ENCODE results near the gene ZBTB16. TPM values are rescaled to one million over a fixed set of nuclear protein-coding genes. Genes with fewer than 3 reads are reported as not detected.

ZBTB16 gene
- total RNA-seq, 1 donor from 2014 or later, result 64.5 TPM

DNA sequence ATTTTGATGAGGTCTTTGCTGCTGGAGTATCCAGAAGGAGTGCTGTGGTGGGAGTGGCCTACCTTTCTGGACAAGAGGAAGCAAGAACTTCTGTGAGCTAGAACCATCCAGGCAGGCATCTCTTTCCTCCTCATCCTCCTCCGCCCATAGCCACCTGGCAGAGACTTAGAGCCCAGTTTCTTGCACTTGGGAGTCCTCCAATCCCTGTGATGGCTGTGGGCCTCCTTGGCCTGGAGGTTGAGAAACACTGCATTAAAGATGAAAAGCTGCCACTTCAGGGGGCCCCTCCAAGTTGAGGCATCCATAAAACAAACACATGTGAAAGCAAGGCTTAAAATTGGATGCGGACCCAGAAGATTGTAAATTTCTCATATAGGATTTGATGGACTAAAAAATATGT lies 110.3 kb downstream of the ZBTB16 start:
- intact Hi-C loops (cut with micrococcal nuclease), result loop anchor here (10.0 kb wide), 2 partner anchors 85 to 95 kb away; no protein-coding TSS in a partner anchor

GRCh38 chr11:114170226-114170625 lies 110.7 kb downstream of the ZBTB16 start:
- TF ChIP-seq, protein P1, sequence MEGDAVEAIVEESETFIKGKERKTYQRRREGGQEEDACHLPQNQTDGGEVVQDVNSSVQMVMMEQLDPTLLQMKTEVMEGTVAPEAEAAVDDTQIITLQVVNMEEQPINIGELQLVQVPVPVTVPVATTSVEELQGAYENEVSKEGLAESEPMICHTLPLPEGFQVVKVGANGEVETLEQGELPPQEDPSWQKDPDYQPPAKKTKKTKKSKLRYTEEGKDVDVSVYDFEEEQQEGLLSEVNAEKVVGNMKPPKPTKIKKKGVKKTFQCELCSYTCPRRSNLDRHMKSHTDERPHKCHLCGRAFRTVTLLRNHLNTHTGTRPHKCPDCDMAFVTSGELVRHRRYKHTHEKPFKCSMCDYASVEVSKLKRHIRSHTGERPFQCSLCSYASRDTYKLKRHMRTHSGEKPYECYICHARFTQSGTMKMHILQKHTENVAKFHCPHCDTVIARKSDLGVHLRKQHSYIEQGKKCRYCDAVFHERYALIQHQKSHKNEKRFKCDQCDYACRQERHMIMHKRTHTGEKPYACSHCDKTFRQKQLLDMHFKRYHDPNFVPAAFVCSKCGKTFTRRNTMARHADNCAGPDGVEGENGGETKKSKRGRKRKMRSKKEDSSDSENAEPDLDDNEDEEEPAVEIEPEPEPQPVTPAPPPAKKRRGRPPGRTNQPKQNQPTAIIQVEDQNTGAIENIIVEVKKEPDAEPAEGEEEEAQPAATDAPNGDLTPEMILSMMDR (IDR thresholded peaks at IDR 0.05; ENCODE audit: borderline replicate concordance), result no peak
- Histone ChIP-seq H3K27me3 (ENCODE audit: low read depth) (no peaks in the 10 kb centered on the region), H3K9me3 (replicated peaks) (no peaks in the 10 kb centered on the region), H3K36me3 (no peaks in the 10 kb centered on the region), H3K4me3 (no peak overlapping the region), H3K27ac (replicated peaks) (peak overlapping the region; percentile 100), H3K4me1 (peaks cover 100% of the 10 kb centered on the region)
- DNase-seq, result no peak
- intact Hi-C loops (cut with micrococcal nuclease), result loop anchor here (10.0 kb wide), 2 partner anchors 85 to 95 kb away; no protein-coding TSS in a partner anchor

More for the DNA sequence above, 110.3 kb downstream of the ZBTB16 start:
- H3K4me1 ChIP-seq, result peaks cover 100% of the 10 kb centered on the region
- H3K9me3 ChIP-seq (replicated peaks), result no peaks in the 10 kb centered on the region
- H3K4me3 ChIP-seq, result no peak overlapping the region
- H3K27ac ChIP-seq (replicated peaks), result peak overlapping the region; percentile 100
- no peaks in the 10 kb centered on the region for H3K27me3 ChIP-seq (ENCODE audit: low read depth)
- no peak for DNase-seq
- TF ChIP-seq, protein P1 (IDR thresholded peaks at IDR 0.05; ENCODE audit: borderline replicate concordance), result no peak
- no peaks in the 10 kb centered on the region for H3K36me3 ChIP-seq

- Histone ChIP-seq H3K4me3 (peak overlapping the region; percentile 38), H3K36me3 (no peaks in the 10 kb centered on the region), H3K9me3 (replicated peaks) (no peaks in the 10 kb centered on the region), H3K27me3 (ENCODE audit: low read depth) (no peaks in the 10 kb centered on the region), H3K4me1 (peaks cover 100% of the 10 kb centered on the region), H3K27ac (replicated peaks) (peak overlapping the region; percentile 100)
- DNase-seq, result peak; percentile 96
- TF ChIP-seq, protein P1 (IDR thresholded peaks at IDR 0.05; ENCODE audit: borderline replicate concordance), result no peak
- intact Hi-C loops (cut with micrococcal nuclease), result loop anchor here (10.0 kb wide), 2 partner anchors 83 to 97 kb away; no protein-coding TSS in a partner anchor
These were observed 111.9 kb downstream of the ZBTB16 start for GRCh38 chr11:114171257-114172054.

GRCh38 chr11:114172055-114172861 lies 112.7 kb downstream of the ZBTB16 start:
- Histone ChIP-seq H3K4me3 (peak overlapping the region; percentile 38), H3K4me1 (peaks cover 100% of the 10 kb centered on the region), H3K27ac (replicated peaks) (peak overlapping the region; percentile 100), H3K27me3 (ENCODE audit: low read depth) (no peaks in the 10 kb centered on the region), H3K9me3 (replicated peaks) (no peaks in the 10 kb centered on the region), H3K36me3 (no peaks in the 10 kb centered on the region)
- TF ChIP-seq, protein P1 (IDR thresholded peaks at IDR 0.05; ENCODE audit: borderline replicate concordance), result no peak
- intact Hi-C loops (cut with micrococcal nuclease), result loop anchor here (10.0 kb wide), 2 partner anchors 83 to 97 kb away; no protein-coding TSS in a partner anchor
- DNase-seq, result no peak

DNA sequence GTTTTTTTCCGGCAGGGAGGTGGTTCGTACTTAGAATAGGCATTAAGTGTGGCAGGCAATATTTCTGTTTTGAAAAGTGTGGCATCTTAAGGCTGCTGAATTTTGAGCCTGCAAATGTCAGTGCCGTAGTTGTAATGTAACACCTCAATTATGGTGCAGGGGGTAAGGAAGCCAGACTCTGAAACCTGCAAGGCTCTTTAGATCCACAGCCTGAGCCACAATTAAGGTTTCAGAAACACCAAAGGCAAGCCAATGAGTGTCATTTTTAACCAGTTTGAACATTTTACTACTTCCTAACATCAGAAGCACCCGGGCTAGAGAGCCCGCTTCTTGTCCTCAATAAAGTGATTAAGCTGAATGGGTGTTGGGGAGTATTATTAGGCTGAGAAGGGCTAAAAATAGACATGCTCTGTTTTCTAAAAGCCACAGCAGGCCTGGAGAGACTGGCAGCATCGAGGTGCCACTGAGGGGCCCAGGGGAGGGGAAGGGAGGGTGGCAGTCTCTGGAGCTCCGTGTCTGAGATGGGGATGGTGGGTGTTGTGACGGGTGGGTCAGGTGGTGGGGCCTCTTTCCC lies 113.4 kb downstream of the ZBTB16 start:
- Histone ChIP-seq H3K27ac (replicated peaks) (peak overlapping the region; percentile 100), H3K27me3 (ENCODE audit: low read depth) (no peaks in the 10 kb centered on the region), H3K9me3 (replicated peaks) (no peaks in the 10 kb centered on the region), H3K36me3 (no peaks in the 10 kb centered on the region), H3K4me1 (peaks cover 100% of the 10 kb centered on the region), H3K4me3 (peak overlapping the region; percentile 38)
- DNase-seq, result peak; percentile 66
- TF ChIP-seq, protein P1 (IDR thresholded peaks at IDR 0.05; ENCODE audit: borderline replicate concordance), result no peak
- intact Hi-C loops (cut with micrococcal nuclease), result loop anchor here (10.0 kb wide), 2 partner anchors 82 to 98 kb away; no protein-coding TSS in a partner anchor
